SK-N-SH treated with all-trans-retinoic acid at 6 μM for 48 hours (cell line): ENCODE results near the gene NAPG.

ENCODE experiments used
- ATAC-seq: fragments of 200-7000 bp; cut with Tn5 transposase; 3 replicates; pipeline ENCODE4 v1.9.1; 2020; ENCODE audit warnings: mild to moderate bottlenecking, moderate library complexity
- CREB5 ChIP-seq: fragments of 250-450 bp; sonication (Bioruptor Pico); IDR thresholded peaks from 2 replicates; pipeline ENCODE4 v1.5.1; 2020; ENCODE audit warnings: low read depth, mild to moderate bottlenecking, moderate library complexity
- CSDC2 ChIP-seq: fragments of 250-450 bp; sonication (Bioruptor Pico); IDR thresholded peaks from 2 replicates; pipeline ENCODE4 v1.5.0; 2020; ENCODE audit warnings: mild to moderate bottlenecking, moderate library complexity
- CSRNP3 ChIP-seq: fragments of 250-450 bp; sonication (Bioruptor Pico); IDR thresholded peaks from 2 replicates; pipeline ENCODE4 v1.5.1; 2021; ENCODE audit warnings: mild to moderate bottlenecking, moderate library complexity
- ESRRG ChIP-seq: fragments of 250-450 bp; sonication (Bioruptor Pico); IDR thresholded peaks from 2 replicates; pipeline ENCODE4 v1.6.1; 2021; ENCODE audit warnings: mild to moderate bottlenecking
- GLIS3 ChIP-seq: fragments of 250-450 bp; sonication (Bioruptor Pico); IDR thresholded peaks from 2 replicates; pipeline ENCODE4 v1.5.0; 2020; ENCODE audit warnings: mild to moderate bottlenecking, moderate library complexity
- OSR1 ChIP-seq: fragments of 250-450 bp; sonication (Bioruptor Pico); IDR thresholded peaks from 2 replicates; pipeline ENCODE4 v1.8.0; 2022; ENCODE audit warnings: moderate library complexity, mild to moderate bottlenecking, inconsistent platforms
- PATZ1 ChIP-seq: fragments of 250-450 bp; sonication (Bioruptor Pico); IDR thresholded peaks from 2 replicates; pipeline ENCODE4 v1.8.0; 2020; ENCODE audit warnings: mild to moderate bottlenecking, moderate library complexity, borderline replicate concordance
- POU6F1 ChIP-seq: fragments of 250-450 bp; sonication (Bioruptor Pico); IDR thresholded peaks from 2 replicates; pipeline ENCODE4 v1.8.0; 2021; ENCODE audit warnings: low read depth, mild to moderate bottlenecking, moderate library complexity, borderline replicate concordance
- PPARA ChIP-seq: fragments of 250-450 bp; sonication (Bioruptor Pico); IDR thresholded peaks from 2 replicates; pipeline ENCODE4 v1.5.0; 2020; ENCODE audit warnings: mild to moderate bottlenecking, borderline replicate concordance
- RARB ChIP-seq: fragments of 250-450 bp; sonication (Bioruptor Pico); IDR thresholded peaks from 2 replicates; pipeline ENCODE4 v1.8.0; 2021; ENCODE audit warnings: mild to moderate bottlenecking, moderate library complexity
- SNAI2 ChIP-seq: fragments of 250-450 bp; sonication (Bioruptor Pico); IDR thresholded peaks from 2 replicates; pipeline ENCODE4 v1.5.0; 2020; ENCODE audit warnings: mild to moderate bottlenecking, moderate library complexity
- TCF4 ChIP-seq: fragments of 250-450 bp; sonication (Bioruptor Pico); IDR thresholded peaks from 2 replicates; pipeline ENCODE4 v1.8.0; 2021; ENCODE audit warnings: mild to moderate bottlenecking, moderate library complexity, borderline replicate concordance
- TOX ChIP-seq: fragments of 250-450 bp; sonication (Bioruptor Pico); IDR thresholded peaks from 2 replicates; pipeline ENCODE4 v1.8.0; 2021; ENCODE audit warnings: mild to moderate bottlenecking, moderate library complexity, borderline replicate concordance
- TSHZ2 ChIP-seq: fragments of 250-450 bp; sonication (Bioruptor Pico); IDR thresholded peaks from 2 replicates; pipeline ENCODE4 v1.5.0; 2020; ENCODE audit warnings: mild to moderate bottlenecking, moderate library complexity
- ZC3H10 ChIP-seq: fragments of 250-450 bp; sonication (Bioruptor Pico); IDR thresholded peaks from 2 replicates; pipeline ENCODE4 v1.5.1; 2021; ENCODE audit warnings: mild to moderate bottlenecking, moderate library complexity
- ZFP3 ChIP-seq: fragments of 250-450 bp; sonication (Bioruptor Pico); IDR thresholded peaks from 2 replicates; pipeline ENCODE4 v1.5.0; 2020; ENCODE audit warnings: mild to moderate bottlenecking, moderate library complexity
- ZFP30 ChIP-seq: fragments of 450-650 bp; formaldehyde crosslinking; IDR thresholded peaks from 2 replicates; pipeline ENCODE4 v1.5.0; 2022; ENCODE audit warnings: mild to moderate bottlenecking, moderate library complexity
- ZNF565 ChIP-seq: fragments of 450-650 bp; formaldehyde crosslinking; conservative IDR thresholded peaks from 2 replicates; pipeline ENCODE4 v1.5.0; 2020; ENCODE audit warnings: low read depth, mild to moderate bottlenecking, moderate library complexity

NAPG gene

GRCh38 chr18:10499230-10499629 is 26.6 kb upstream of the NAPG start:
- ATAC-seq: no peak
- TF ChIP-seq RARB (CRISPR knock-in tag) (no peak), TOX (CRISPR knock-in tag) (no peak), PATZ1 (CRISPR knock-in tag) (no peak), TSHZ2 (CRISPR knock-in tag) (no peak), GLIS3 (CRISPR knock-in tag) (no peak), SNAI2 (no peak), OSR1 (CRISPR knock-in tag) (no peak), ZNF565 (CRISPR knock-in tag) (no peak), ZFP30 (CRISPR knock-in tag) (no peak), PPARA (CRISPR knock-in tag) (no peak), CSDC2 (CRISPR knock-in tag) (no peak), CREB5 (CRISPR knock-in tag) (no peak), ZC3H10 (CRISPR knock-in tag) (no peak), POU6F1 (CRISPR knock-in tag) (no peak), ESRRG (CRISPR knock-in tag) (no peak), TCF4 (no peak), CSRNP3 (no peak)

GRCh38 chr18:10500038-10500437 is 25.8 kb upstream of the NAPG start:
- no peak for ATAC-seq

More at GRCh38 chr18:10500038-10500437, 25.8 kb upstream of the NAPG start:
- TF ChIP-seq ZC3H10 (CRISPR knock-in tag): no peak
- TF ChIP-seq PATZ1 (CRISPR knock-in tag): no peak
- TF ChIP-seq ZFP3 (CRISPR knock-in tag): no peak
- TF ChIP-seq TOX (CRISPR knock-in tag): no peak
- TF ChIP-seq, all 23 proteins: peak for 0
